ENCODE measurements around the gene COL11A1.

Gene COL11A1

GRCh38 chr1:103120981-103121380 lies 12.7 kb upstream of the COL11A1 start:
- no peak overlapping the region for H3K4me3 ChIP-seq (ENCODE audit: low read depth in 1 of 2, low read length in 2 of 2)
- no peaks in the 10 kb centered on the region for H3K27me3 ChIP-seq (ENCODE audit: low read depth, low read length)
- H3K36me3 ChIP-seq (ENCODE audit: control insufficient read depth in 1 of 2, insufficient read depth in 2 of 2, low read length in 2 of 2) = no peaks in the 10 kb centered on the region
- H3K4me1 ChIP-seq (ENCODE audit: control insufficient read depth in 1 of 2, insufficient read depth in 2 of 2, low read length in 2 of 2) = no peaks in the 10 kb centered on the region
- peaks cover 0 to 3% of the 10 kb centered on the region in 2 donors for H3K9me3 ChIP-seq (ENCODE audit: control insufficient read depth in 1 of 2, low read length in 2 of 2)
- no peak overlapping the region for H3K27ac ChIP-seq (ENCODE audit: low read length)

- Histone ChIP-seq H3K4me1 (ENCODE audit: control insufficient read depth in 1 of 2, insufficient read depth in 2 of 2, low read length in 2 of 2) (peaks cover 0 to 8% of the 10 kb centered on the region in 2 donors), H3K27ac (ENCODE audit: low read length) (no peak overlapping the region), H3K4me3 (ENCODE audit: low read depth in 1 of 2, low read length in 2 of 2) (no peak overlapping the region), H3K9me3 (ENCODE audit: control insufficient read depth in 1 of 2, low read length in 2 of 2) (peaks cover 0 to 2% of the 10 kb centered on the region in 2 donors), H3K27me3 (ENCODE audit: low read depth, low read length) (peaks cover 6% of the 10 kb centered on the region), H3K36me3 (ENCODE audit: control insufficient read depth in 1 of 2, insufficient read depth in 2 of 2, low read length in 2 of 2) (no peaks in the 10 kb centered on the region)
These were observed 4.2 kb upstream of the COL11A1 start for GRCh38 chr1:103112546-103112945.

GRCh38 chr1:103111926-103112325 lies 3.6 kb upstream of the COL11A1 start:
- H3K4me3 ChIP-seq (ENCODE audit: low read depth in 1 of 2, low read length in 2 of 2) = no peak overlapping the region

GRCh38 chr1:103110701-103111100 lies 2.4 kb upstream of the COL11A1 start:
- Histone ChIP-seq H3K27me3 (ENCODE audit: low read depth, low read length) (peaks cover 10% of the 10 kb centered on the region), H3K4me3 (ENCODE audit: low read depth in 1 of 2, low read length in 2 of 2) (no peak overlapping the region), H3K27ac (ENCODE audit: low read length) (no peak overlapping the region), H3K36me3 (ENCODE audit: control insufficient read depth in 1 of 2, insufficient read depth in 2 of 2, low read length in 2 of 2) (no peaks in the 10 kb centered on the region), H3K9me3 (ENCODE audit: control insufficient read depth in 1 of 2, low read length in 2 of 2) (no peaks in the 10 kb centered on the region), H3K4me1 (ENCODE audit: control insufficient read depth in 1 of 2, insufficient read depth in 2 of 2, low read length in 2 of 2) (peaks cover 0 to 13% of the 10 kb centered on the region in 2 donors)

More at GRCh38 chr1:103111926-103112325, 3.6 kb upstream of the COL11A1 start:
- H3K27ac ChIP-seq (ENCODE audit: low read length) = no peak overlapping the region
- H3K9me3 ChIP-seq (ENCODE audit: control insufficient read depth in 1 of 2, low read length in 2 of 2) = no peaks in the 10 kb centered on the region
- H3K36me3 ChIP-seq (ENCODE audit: control insufficient read depth in 1 of 2, insufficient read depth in 2 of 2, low read length in 2 of 2) = no peaks in the 10 kb centered on the region
- peaks cover 10% of the 10 kb centered on the region for H3K27me3 ChIP-seq (ENCODE audit: low read depth, low read length)
- H3K4me1 ChIP-seq (ENCODE audit: control insufficient read depth in 1 of 2, insufficient read depth in 2 of 2, low read length in 2 of 2) = peaks cover 0 to 13% of the 10 kb centered on the region in 2 donors

GRCh38 chr1:103109311-103109920 lies 1.1 kb upstream of the COL11A1 start:
- H3K9me3 ChIP-seq (ENCODE audit: control insufficient read depth in 1 of 2, low read length in 2 of 2) = no peaks in the 10 kb centered on the region
- H3K27ac ChIP-seq (ENCODE audit: low read length) = no peak overlapping the region
- H3K4me1 ChIP-seq (ENCODE audit: control insufficient read depth in 1 of 2, insufficient read depth in 2 of 2, low read length in 2 of 2) = peaks cover 0 to 13% of the 10 kb centered on the region in 2 donors
- no peaks in the 10 kb centered on the region for H3K36me3 ChIP-seq (ENCODE audit: control insufficient read depth in 1 of 2, insufficient read depth in 2 of 2, low read length in 2 of 2)
- no peak overlapping the region for H3K4me3 ChIP-seq (ENCODE audit: low read depth in 1 of 2, low read length in 2 of 2)
- peaks cover 10% of the 10 kb centered on the region for H3K27me3 ChIP-seq (ENCODE audit: low read depth, low read length)

GRCh38 chr1:103107741-103108375 lies 464 bp downstream of the COL11A1 start:
- Histone ChIP-seq H3K36me3 (ENCODE audit: control insufficient read depth in 1 of 2, insufficient read depth in 2 of 2, low read length in 2 of 2) (no peaks in the 10 kb centered on the region), H3K27ac (ENCODE audit: low read length) (no peak overlapping the region), H3K27me3 (ENCODE audit: low read depth, low read length) (peaks cover 10% of the 10 kb centered on the region), H3K4me3 (ENCODE audit: low read depth in 1 of 2, low read length in 2 of 2) (peak overlapping the region; percentile 51 to 72), H3K4me1 (ENCODE audit: control insufficient read depth in 1 of 2, insufficient read depth in 2 of 2, low read length in 2 of 2) (peaks cover 0 to 13% of the 10 kb centered on the region in 2 donors), H3K9me3 (ENCODE audit: control insufficient read depth in 1 of 2, low read length in 2 of 2) (no peaks in the 10 kb centered on the region)

GRCh38 chr1:103106426-103107341 lies 1.6 kb downstream of the COL11A1 start:
- Histone ChIP-seq H3K9me3 (ENCODE audit: control insufficient read depth in 1 of 2, low read length in 2 of 2) (no peaks in the 10 kb centered on the region), H3K27ac (ENCODE audit: low read length) (no peak overlapping the region), H3K36me3 (ENCODE audit: control insufficient read depth in 1 of 2, insufficient read depth in 2 of 2, low read length in 2 of 2) (no peaks in the 10 kb centered on the region), H3K27me3 (ENCODE audit: low read depth, low read length) (peaks cover 10% of the 10 kb centered on the region), H3K4me3 (ENCODE audit: low read depth in 1 of 2, low read length in 2 of 2) (peak overlapping the region; percentile 66 to 72), H3K4me1 (ENCODE audit: control insufficient read depth in 1 of 2, insufficient read depth in 2 of 2, low read length in 2 of 2) (peaks cover 0 to 14% of the 10 kb centered on the region in 2 donors)

GRCh38 chr1:103101399-103101798 lies 6.9 kb downstream of the COL11A1 start:
- Histone ChIP-seq H3K27ac (ENCODE audit: low read length) (no peak overlapping the region), H3K27me3 (ENCODE audit: low read depth, low read length) (no peaks in the 10 kb centered on the region), H3K9me3 (ENCODE audit: control insufficient read depth in 1 of 2, low read length in 2 of 2) (no peaks in the 10 kb centered on the region), H3K4me1 (ENCODE audit: control insufficient read depth in 1 of 2, insufficient read depth in 2 of 2, low read length in 2 of 2) (peaks cover 0 to 5% of the 10 kb centered on the region in 2 donors), H3K4me3 (ENCODE audit: low read depth in 1 of 2, low read length in 2 of 2) (no peak overlapping the region), H3K36me3 (ENCODE audit: control insufficient read depth in 1 of 2, insufficient read depth in 2 of 2, low read length in 2 of 2) (no peaks in the 10 kb centered on the region)

GRCh38 chr1:103089221-103089620 lies 19.1 kb downstream of the COL11A1 start:
- H3K36me3 ChIP-seq (ENCODE audit: control insufficient read depth in 1 of 2, insufficient read depth in 2 of 2, low read length in 2 of 2) = no peaks in the 10 kb centered on the region
- no peak overlapping the region for H3K27ac ChIP-seq (ENCODE audit: low read length)
- no peaks in the 10 kb centered on the region for H3K4me1 ChIP-seq (ENCODE audit: control insufficient read depth in 1 of 2, insufficient read depth in 2 of 2, low read length in 2 of 2)
- H3K4me3 ChIP-seq (ENCODE audit: low read depth in 1 of 2, low read length in 2 of 2) = no peak overlapping the region
- H3K9me3 ChIP-seq (ENCODE audit: control insufficient read depth in 1 of 2, low read length in 2 of 2) = no peaks in the 10 kb centered on the region
- H3K27me3 ChIP-seq (ENCODE audit: low read depth, low read length) = no peaks in the 10 kb centered on the region

- Histone ChIP-seq H3K36me3 (ENCODE audit: control insufficient read depth in 1 of 2, insufficient read depth in 2 of 2, low read length in 2 of 2) (no peaks in the 10 kb centered on the region), H3K27me3 (ENCODE audit: low read depth, low read length) (no peaks in the 10 kb centered on the region), H3K27ac (ENCODE audit: low read length) (no peak overlapping the region), H3K9me3 (ENCODE audit: control insufficient read depth in 1 of 2, low read length in 2 of 2) (no peaks in the 10 kb centered on the region), H3K4me1 (ENCODE audit: control insufficient read depth in 1 of 2, insufficient read depth in 2 of 2, low read length in 2 of 2) (no peaks in the 10 kb centered on the region), H3K4me3 (ENCODE audit: low read depth in 1 of 2, low read length in 2 of 2) (no peak overlapping the region)
These were observed 21.1 kb downstream of the COL11A1 start for GRCh38 chr1:103087256-103087655.

- no peaks in the 10 kb centered on the region for H3K9me3 ChIP-seq (ENCODE audit: control insufficient read depth in 1 of 2, low read length in 2 of 2)
- H3K27ac ChIP-seq (ENCODE audit: low read length) = no peak overlapping the region
- H3K27me3 ChIP-seq (ENCODE audit: low read depth, low read length) = no peaks in the 10 kb centered on the region
- no peaks in the 10 kb centered on the region for H3K36me3 ChIP-seq (ENCODE audit: control insufficient read depth in 1 of 2, insufficient read depth in 2 of 2, low read length in 2 of 2)
- no peaks in the 10 kb centered on the region for H3K4me1 ChIP-seq (ENCODE audit: control insufficient read depth in 1 of 2, insufficient read depth in 2 of 2, low read length in 2 of 2)
- no peak overlapping the region for H3K4me3 ChIP-seq (ENCODE audit: low read depth in 1 of 2, low read length in 2 of 2)
These were observed 24.1 kb downstream of the COL11A1 start for GRCh38 chr1:103084181-103084580.
